GM23338 (cell line): ENCODE measurements around the gene UGT2B10. TPM values are rescaled to one million over a fixed set of nuclear protein-coding genes. Genes with fewer than 3 reads are reported as not detected.

Source experiments
- ATAC-seq: fragments of 200-7000 bp; cut with Tn5 transposase; 3 replicates; pipeline ENCODE4 v1.9.1; 2020
- DNase-seq: peaks from one replicate; pipeline ENCODE4 v3.0.0-alpha.2; 2015; ENCODE audit warnings: low spot score
- H2AFZ ChIP-seq: fragments of 200-600 bp; sonication (generic); 2 replicates; pipeline ENCODE4 v1.8.0; 2016; ENCODE audit warnings: antibody characterized with exemption, mild to moderate bottlenecking, moderate library complexity
- H3F3A ChIP-seq: fragments of 200-600 bp; sonication (generic); replicated peaks from 2 replicates; pipeline ENCODE4 v1.8.0; 2017; ENCODE audit warnings: antibody characterized with exemption, mixed run types, low read depth
- H3K27ac ChIP-seq: fragments of 200-600 bp; sonication (generic); 2 replicates; pipeline ENCODE4 v1.6.1; 2016; ENCODE audit warnings: low read depth
- H3K27me3 ChIP-seq: fragments of 200-600 bp; sonication (generic); 2 replicates; pipeline ENCODE4 v1.8.0; 2016; ENCODE audit warnings: mild to moderate bottlenecking, mixed run types, moderate library complexity; ENCODE audit not compliant: insufficient read depth
- H3K36me3 ChIP-seq: fragments of 200-600 bp; sonication (generic); 2 replicates; pipeline ENCODE4 v1.8.0; 2016; ENCODE audit warnings: mild to moderate bottlenecking; ENCODE audit not compliant: insufficient read depth
- H3K4me1 ChIP-seq: fragments of 200-600 bp; sonication (generic); 2 replicates; pipeline ENCODE4 v1.8.0; 2016; ENCODE audit warnings: mild to moderate bottlenecking, moderate library complexity; ENCODE audit not compliant: insufficient read depth
- H3K4me2 ChIP-seq: fragments of 200-600 bp; sonication (generic); 2 replicates; pipeline ENCODE4 v1.7.1; 2017; ENCODE audit warnings: mixed run types
- H3K4me3 ChIP-seq: fragments of 200-600 bp; sonication (generic); 2 replicates; pipeline ENCODE4 v1.6.1; 2016; ENCODE audit warnings: mixed run types
- H3K79me2 ChIP-seq: fragments of 200-600 bp; sonication (generic); replicated peaks from 2 replicates; pipeline ENCODE4 v1.8.0; 2017; ENCODE audit warnings: mild to moderate bottlenecking; ENCODE audit not compliant: insufficient read depth
- H3K9me2 ChIP-seq: fragments of 200-600 bp; sonication (generic); 2 replicates; pipeline ENCODE4 v1.8.0; 2017; ENCODE audit not compliant: insufficient read depth
- H4K20me1 ChIP-seq: fragments of 200-600 bp; sonication (generic); replicated peaks from 2 replicates; pipeline ENCODE4 v1.8.0; 2017; ENCODE audit warnings: mild to moderate bottlenecking; ENCODE audit not compliant: insufficient read depth
- H3K27ac Mint-ChIP-seq: 2 replicates; pipeline ENCODE4 v1.8.0; 2020; ENCODE audit warnings: inconsistent platforms, mild to moderate bottlenecking, moderate library complexity, mixed read lengths
- H3K27me3 Mint-ChIP-seq: 3 replicates; pipeline ENCODE4 v1.8.0; 2022; ENCODE audit warnings: low read depth, mild to moderate bottlenecking, moderate library complexity, mixed read lengths, inconsistent platforms; ENCODE audit not compliant: insufficient read depth, poor library complexity
- H3K36me3 Mint-ChIP-seq: 3 replicates; pipeline ENCODE4 v1.8.0; 2021; ENCODE audit warnings: low read depth, mild to moderate bottlenecking, inconsistent platforms, moderate library complexity, mixed read lengths
- H3K4me1 Mint-ChIP-seq: 3 replicates; pipeline ENCODE4 v1.8.0; 2020; ENCODE audit warnings: mild to moderate bottlenecking, inconsistent platforms, mixed read lengths
- H3K4me3 Mint-ChIP-seq: 3 replicates; pipeline ENCODE4 v1.8.0; 2021; ENCODE audit warnings: moderate library complexity, mild to moderate bottlenecking, inconsistent platforms, mixed read lengths
- H3K9me3 Mint-ChIP-seq: 3 replicates; pipeline ENCODE4 v1.8.0; 2020; ENCODE audit warnings: moderate library complexity, mild to moderate bottlenecking, inconsistent platforms, mixed read lengths
- CREB1 ChIP-seq: fragments of 250-450 bp; sonication (Bioruptor Pico); IDR thresholded peaks from 2 replicates; pipeline ENCODE4 v1.5.0; 2020; ENCODE audit warnings: low read depth, mild to moderate bottlenecking, moderate library complexity
- JUNB ChIP-seq: IDR thresholded peaks from one replicate; pipeline ENCODE4 v1.6.1; 2016; ENCODE audit warnings: antibody characterized with exemption; ENCODE audit not compliant: unreplicated experiment
- POLR2AphosphoS5 ChIP-seq: IDR thresholded peaks from 2 replicates; pipeline ENCODE4 v1.6.1; 2016; ENCODE audit warnings: antibody characterized with exemption, low read depth
- STAT1 ChIP-seq: IDR thresholded peaks from one replicate; pipeline ENCODE4 v1.6.1; 2016; ENCODE audit warnings: antibody characterized with exemption; ENCODE audit not compliant: unreplicated experiment
- ZNF114 ChIP-seq: fragments of 250-450 bp; sonication (Bioruptor Pico); IDR thresholded peaks from 2 replicates; pipeline ENCODE4 v1.5.0; 2020; ENCODE audit warnings: mild to moderate bottlenecking, moderate library complexity
- ZNF462 ChIP-seq: fragments of 250-450 bp; sonication (Bioruptor Pico); IDR thresholded peaks from 2 replicates; pipeline ENCODE4 v1.5.0; 2020; ENCODE audit warnings: mild to moderate bottlenecking, moderate library complexity
- polyA plus RNA-seq: library from polyadenylated mRNA; unstranded; fragments of >200 nt; fragmentation: Nextera tagmentation; extraction: Ambion mirVana; gene quantifications from 2 replicates; pipeline ENCODE4 v1.2.1, GENCODE V29; 2016
- total RNA-seq: library from RNA; depleted of rRNA; stranded (reverse); fragments of >200 nt; shearing (Covaris generic); gene quantifications from 2 replicates; pipeline ENCODE4 v1.2.3, GENCODE V29; 2014

UGT2B10 gene
- total and polyA plus RNA-seq, 2 experiments from 2014 or later, result not detected

- no peak for TF ChIP-seq ZNF462 (CRISPR knock-in tag)
- no peak for TF ChIP-seq POLR2AphosphoS5
- TF ChIP-seq JUNB, result no peak
- no peak for TF ChIP-seq STAT1
Measured at GRCh38 chr4:68871809-68872642, 56.2 kb downstream of the UGT2B10 start (continued).

- no peak for DNase-seq
- no peaks in the 10 kb centered on the region for H3F3A ChIP-seq
- H3K27me3 ChIP-seq, result no peaks in the 10 kb centered on the region
- no peaks in the 10 kb centered on the region for H3K79me2 ChIP-seq
- no peak overlapping the region for H3K4me3 Mint-ChIP-seq
- no peaks in the 10 kb centered on the region for H3K4me1 ChIP-seq
- H3K9me3 Mint-ChIP-seq, result peaks cover 8% of the 10 kb centered on the region; the same call in 1 of the 3 replicates
- no peaks in the 10 kb centered on the region for H3K36me3 ChIP-seq
- no peaks in the 10 kb centered on the region for H3K27me3 Mint-ChIP-seq
- no peaks in the 10 kb centered on the region for H3K9me2 ChIP-seq
- no peaks in the 10 kb centered on the region for H4K20me1 ChIP-seq
- no peak overlapping the region for H3K4me3 ChIP-seq
- no peaks in the 10 kb centered on the region for H3K4me1 Mint-ChIP-seq
- H3K27ac Mint-ChIP-seq, result no peak overlapping the region
- H3K36me3 Mint-ChIP-seq, result 0 out of 3 replicates have a peak, but pooled peaks cover 7% of the 10 kb centered on the region
- no peak overlapping the region for H2AFZ ChIP-seq
- H3K4me2 ChIP-seq, result no peak overlapping the region
- H3K27ac ChIP-seq, result no peak overlapping the region
- no peak for ATAC-seq
- TF ChIP-seq CREB1 (CRISPR knock-in tag), result no peak
- TF ChIP-seq ZNF462 (CRISPR knock-in tag), result no peak
- TF ChIP-seq JUNB, result no peak
- TF ChIP-seq ZNF114 (CRISPR knock-in tag), result no peak
Measured at GRCh38 chr4:68872643-68873502, 57.1 kb downstream of the UGT2B10 start.
